ENCODE results near the gene MYO5C.

MYO5C gene

DNA sequence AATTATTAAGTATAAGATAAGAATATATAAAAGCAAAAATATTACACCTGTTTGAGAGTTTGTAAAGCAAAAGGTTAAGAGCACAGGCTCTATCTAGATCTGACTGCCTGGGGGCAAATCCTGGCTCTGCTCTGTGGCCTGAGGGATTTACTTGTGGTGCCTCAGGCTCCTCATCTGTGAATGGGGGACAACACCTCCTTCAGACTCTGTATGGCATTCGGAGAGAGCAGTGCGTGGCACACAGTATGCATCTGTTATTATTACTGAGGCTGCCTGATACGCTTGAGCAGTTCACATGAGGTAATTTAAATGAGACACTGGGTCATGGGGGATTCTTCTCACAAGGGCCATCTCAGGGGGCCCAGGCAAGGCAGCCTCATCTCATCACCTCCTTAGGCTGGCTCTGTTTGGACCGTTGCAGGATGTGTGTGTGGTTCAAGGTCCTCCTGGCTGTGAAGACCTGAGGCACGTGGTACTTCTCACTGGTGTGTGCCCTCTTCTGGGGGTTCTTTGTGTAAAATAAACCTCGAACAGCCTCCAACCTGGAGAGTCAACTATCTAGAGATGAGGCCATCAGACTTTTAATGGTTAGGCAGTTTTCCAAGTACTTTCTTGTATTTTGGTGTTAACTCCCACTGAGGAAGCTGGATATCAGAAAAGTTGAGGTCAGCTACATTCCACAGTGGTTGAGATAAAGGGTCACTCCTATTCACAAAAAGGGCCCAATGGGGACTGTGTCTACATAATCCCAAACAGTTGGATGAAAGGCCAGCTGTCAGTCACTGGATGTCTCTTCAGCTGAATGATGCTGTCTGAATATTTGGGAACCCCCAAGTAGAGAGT is 113.4 kb downstream of the MYO5C start:
- no peak overlapping the region for H3K4me3 ChIP-seq (ENCODE audit: low read length)
- DNase-seq (ENCODE audit: low read depth), result no peak
- TF ChIP-seq, protein P1, sequence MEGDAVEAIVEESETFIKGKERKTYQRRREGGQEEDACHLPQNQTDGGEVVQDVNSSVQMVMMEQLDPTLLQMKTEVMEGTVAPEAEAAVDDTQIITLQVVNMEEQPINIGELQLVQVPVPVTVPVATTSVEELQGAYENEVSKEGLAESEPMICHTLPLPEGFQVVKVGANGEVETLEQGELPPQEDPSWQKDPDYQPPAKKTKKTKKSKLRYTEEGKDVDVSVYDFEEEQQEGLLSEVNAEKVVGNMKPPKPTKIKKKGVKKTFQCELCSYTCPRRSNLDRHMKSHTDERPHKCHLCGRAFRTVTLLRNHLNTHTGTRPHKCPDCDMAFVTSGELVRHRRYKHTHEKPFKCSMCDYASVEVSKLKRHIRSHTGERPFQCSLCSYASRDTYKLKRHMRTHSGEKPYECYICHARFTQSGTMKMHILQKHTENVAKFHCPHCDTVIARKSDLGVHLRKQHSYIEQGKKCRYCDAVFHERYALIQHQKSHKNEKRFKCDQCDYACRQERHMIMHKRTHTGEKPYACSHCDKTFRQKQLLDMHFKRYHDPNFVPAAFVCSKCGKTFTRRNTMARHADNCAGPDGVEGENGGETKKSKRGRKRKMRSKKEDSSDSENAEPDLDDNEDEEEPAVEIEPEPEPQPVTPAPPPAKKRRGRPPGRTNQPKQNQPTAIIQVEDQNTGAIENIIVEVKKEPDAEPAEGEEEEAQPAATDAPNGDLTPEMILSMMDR (conservative IDR thresholded peaks at IDR 0.05; ENCODE audit: low read depth, low read length), result no peak

DNA sequence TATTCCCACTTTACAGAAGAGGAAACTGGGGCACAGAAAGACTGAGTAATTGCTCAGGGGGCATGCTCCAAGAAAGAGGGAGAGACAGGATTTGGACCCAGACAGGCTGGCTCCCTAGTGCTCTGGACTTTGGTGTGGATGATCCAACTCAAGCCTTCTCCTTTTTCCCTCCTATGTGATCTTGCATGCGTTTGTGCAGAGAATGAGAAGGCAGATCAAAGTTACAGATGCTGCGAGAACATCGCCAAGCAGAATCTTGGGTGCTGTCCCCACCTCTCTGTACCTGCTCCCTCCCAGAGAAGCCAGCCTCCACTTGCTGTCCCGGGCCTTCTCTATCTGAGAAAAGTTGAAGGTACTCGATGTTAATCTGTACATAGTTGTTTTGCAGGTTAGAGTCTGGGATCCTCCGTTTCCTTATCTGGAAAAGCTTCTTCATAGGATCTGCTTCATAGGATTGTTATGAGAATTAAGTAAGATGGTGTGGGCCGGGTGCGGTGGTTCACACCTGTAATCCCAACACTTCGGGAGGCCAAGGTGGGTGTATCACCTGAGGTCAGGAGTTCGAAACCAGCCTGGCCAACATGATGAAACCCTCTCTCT is 114.7 kb downstream of the MYO5C start:
- peak overlapping the region; percentile 85 for H3K4me3 ChIP-seq (ENCODE audit: low read length)
- no peak for DNase-seq (ENCODE audit: low read depth)
- TF ChIP-seq, protein P1 (conservative IDR thresholded peaks at IDR 0.05; ENCODE audit: low read depth, low read length), result no peak

- TF ChIP-seq, protein P1 (conservative IDR thresholded peaks at IDR 0.05; ENCODE audit: low read depth, low read length), result no peak
- peak overlapping the region; percentile 85 for H3K4me3 ChIP-seq (ENCODE audit: low read length)
- DNase-seq (ENCODE audit: low read depth), result no peak
Observed at GRCh38 chr15:52180196-52180835, 115.3 kb downstream of the MYO5C start.

GRCh38 chr15:52179278-52180195 is 116.1 kb downstream of the MYO5C start:
- TF ChIP-seq, protein P1 (conservative IDR thresholded peaks at IDR 0.05; ENCODE audit: low read depth, low read length), result no peak
- H3K4me3 ChIP-seq (ENCODE audit: low read length), result peak overlapping the region; percentile 85
- peak; percentile 52 for DNase-seq (ENCODE audit: low read depth)

GRCh38 chr15:52178765-52179164 is 116.8 kb downstream of the MYO5C start:
- DNase-seq (ENCODE audit: low read depth), result no peak

DNA sequence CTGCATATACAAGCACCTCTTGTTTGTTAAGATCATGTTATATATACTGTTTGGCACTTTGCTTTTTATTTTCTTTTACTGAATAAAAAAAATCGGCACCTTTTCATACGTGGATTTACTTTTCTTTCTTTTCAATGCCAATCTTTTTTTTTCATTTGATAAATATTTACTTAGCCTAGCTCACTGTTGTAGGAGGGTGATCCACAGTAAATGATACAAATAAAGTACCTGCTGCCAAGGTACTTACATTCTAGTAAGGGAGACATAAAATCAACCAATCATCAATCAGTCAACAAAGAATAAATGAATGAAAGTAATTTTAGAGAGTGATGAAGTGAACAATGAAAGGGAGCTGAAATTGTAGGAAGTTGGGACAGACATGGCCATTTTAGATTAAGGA is 122.7 kb downstream of the MYO5C start:
- no peak for DNase-seq (ENCODE audit: low read depth)
- TF ChIP-seq, protein P1 (conservative IDR thresholded peaks at IDR 0.05; ENCODE audit: low read depth, low read length), result no peak
- H3K4me3 ChIP-seq (ENCODE audit: low read length), result no peak overlapping the region

More at GRCh38 chr15:52178765-52179164, 116.8 kb downstream of the MYO5C start:
- peak overlapping the region; percentile 85 for H3K4me3 ChIP-seq (ENCODE audit: low read length)
- TF ChIP-seq, protein P1 (conservative IDR thresholded peaks at IDR 0.05; ENCODE audit: low read depth, low read length), result no peak

Data from retinal pigment epithelial cell (primary cell).